Measurements from ENCODE around the gene SPATA46. TPM values are rescaled to one million over a fixed set of nuclear protein-coding genes. Genes with fewer than 3 reads are reported as not detected.
"Not testable (repeated sequence)": the region's sequence is repeated elsewhere in the genome, so short reads cannot be mapped to it uniquely, and the experiment has no call there.

The SPATA46 gene, protein sequence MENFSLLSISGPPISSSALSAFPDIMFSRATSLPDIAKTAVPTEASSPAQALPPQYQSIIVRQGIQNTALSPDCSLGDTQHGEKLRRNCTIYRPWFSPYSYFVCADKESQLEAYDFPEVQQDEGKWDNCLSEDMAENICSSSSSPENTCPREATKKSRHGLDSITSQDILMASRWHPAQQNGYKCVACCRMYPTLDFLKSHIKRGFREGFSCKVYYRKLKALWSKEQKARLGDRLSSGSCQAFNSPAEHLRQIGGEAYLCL
- 1.2 TPM for polyA plus RNA-seq
- long read RNA-seq, donor 1 = 0 reads
- long read RNA-seq, donor 2 = 0 reads
- long read RNA-seq, donor 3 = 0 reads
- long read RNA-seq, donor 4 = 0 reads
- long read RNA-seq, donor 5 = 0 reads
- long read RNA-seq, donor 6 = 0 reads
- long read RNA-seq, donor 7 = 0 reads
- long read RNA-seq, donor 8 = 0 reads
- long read RNA-seq, donor 9 = 0 reads
- long read RNA-seq, donor 10 = 0 reads
- long read RNA-seq, donor 11 = 0 reads

- Histone ChIP-seq H3K4me3 (ENCODE audit: low read length) (no peak within 1 kb of the TSS), H3K36me3 (ENCODE audit: control insufficient read depth, insufficient read depth, low read length) (no peaks in the 10 kb centered on the region), H3K27me3 (ENCODE audit: control insufficient read depth, insufficient read depth, low read length) (no peaks in the 10 kb centered on the region), H3K27ac (ENCODE audit: low read length) (no peak within 1 kb of the TSS), H3K4me1 (ENCODE audit: control insufficient read depth, insufficient read depth, low read length) (peaks cover 11% of the 10 kb centered on the region), H3K9me3 (ENCODE audit: control insufficient read depth, low read depth, low read length) (no peaks in the 10 kb centered on the region)
- no CpG with 5 or more reads among the region's 5 CpGs for WGBS (ENCODE audit: insufficient coverage, low lambda C conversion rate)
- no peak for DNase-seq
Measured at GRCh38 chr1:162376691-162377090, at the start of gene SPATA46. Gene SPATA46, minus strand, starts transcription at chr1:162376854. Its CDS starts 64 bp downstream, at chr1:162376790.

DNA sequence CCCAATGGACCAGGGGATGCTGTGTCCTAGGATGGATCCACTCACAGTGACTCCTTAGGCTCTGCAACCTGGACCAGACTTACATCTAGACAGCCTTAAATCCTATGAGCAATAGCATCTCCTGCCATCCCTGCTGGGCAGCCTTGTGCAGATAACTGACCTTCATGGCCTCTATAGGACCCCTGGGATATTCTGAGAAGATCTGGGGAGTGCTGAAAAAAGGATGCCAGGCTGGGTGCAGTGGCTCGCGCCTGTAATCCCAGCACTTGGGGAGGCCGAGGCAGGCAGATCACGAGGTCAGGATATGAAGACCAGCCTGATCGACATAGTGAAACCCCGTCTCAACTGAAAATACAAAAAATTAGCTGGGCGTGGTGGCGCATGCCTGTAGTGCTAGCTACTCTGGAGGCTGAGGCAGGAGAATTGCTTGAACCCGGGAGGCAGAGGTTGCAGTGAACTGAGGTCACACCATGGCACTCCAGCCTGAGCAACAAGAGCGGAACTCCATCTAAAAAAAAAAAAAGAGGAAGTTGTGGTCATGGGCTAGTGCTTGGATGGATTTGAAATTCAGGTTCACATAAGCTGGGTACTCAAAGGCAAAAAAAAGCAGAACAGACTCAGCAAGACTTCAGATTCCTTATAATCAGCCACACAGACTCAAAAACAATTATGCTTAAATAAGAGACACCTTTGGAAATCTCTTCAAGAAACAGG is 46.2 kb upstream of the SPATA46 start:
- no peaks in the 10 kb centered on the region for H3K9me3 ChIP-seq (ENCODE audit: control insufficient read depth, low read depth, low read length)
- H3K36me3 ChIP-seq (ENCODE audit: control insufficient read depth, insufficient read depth, low read length) = no peaks in the 10 kb centered on the region
- H3K4me1 ChIP-seq (ENCODE audit: control insufficient read depth, insufficient read depth, low read length) = peaks cover 20% of the 10 kb centered on the region
- H3K27ac ChIP-seq (ENCODE audit: low read length) = no peak overlapping the region
- H3K27me3 ChIP-seq (ENCODE audit: control insufficient read depth, insufficient read depth, low read length) = no peaks in the 10 kb centered on the region
- H3K4me3 ChIP-seq (ENCODE audit: low read length) = no peak overlapping the region
- 100% methylated on average over 2 of the region's 10 CpGs for WGBS (ENCODE audit: insufficient coverage, low lambda C conversion rate)
- no peak for DNase-seq

- peak overlapping the region; percentile 23 for H3K27ac ChIP-seq (ENCODE audit: low read length)
Measured at GRCh38 chr1:162421258-162422164, 44.9 kb upstream of the SPATA46 start.

GRCh38 chr1:162420120-162420519 is 43.5 kb upstream of the SPATA46 start:
- peaks cover 20% of the 10 kb centered on the region for H3K4me1 ChIP-seq (ENCODE audit: control insufficient read depth, insufficient read depth, low read length)
- H3K9me3 ChIP-seq (ENCODE audit: control insufficient read depth, low read depth, low read length) = no peaks in the 10 kb centered on the region
- H3K27me3 ChIP-seq (ENCODE audit: control insufficient read depth, insufficient read depth, low read length) = no peaks in the 10 kb centered on the region
- no peaks in the 10 kb centered on the region for H3K36me3 ChIP-seq (ENCODE audit: control insufficient read depth, insufficient read depth, low read length)
- 100% methylated on average over 1 of the region's 3 CpGs for WGBS (ENCODE audit: insufficient coverage, low lambda C conversion rate)
- no peak overlapping the region for H3K4me3 ChIP-seq (ENCODE audit: low read length)
- no peak for DNase-seq
- H3K27ac ChIP-seq (ENCODE audit: low read length) = peak overlapping the region; percentile 85

More at GRCh38 chr1:162421258-162422164, 44.9 kb upstream of the SPATA46 start:
- Histone ChIP-seq H3K9me3 (ENCODE audit: control insufficient read depth, low read depth, low read length) (no peaks in the 10 kb centered on the region), H3K4me1 (ENCODE audit: control insufficient read depth, insufficient read depth, low read length) (peaks cover 20% of the 10 kb centered on the region), H3K36me3 (ENCODE audit: control insufficient read depth, insufficient read depth, low read length) (no peaks in the 10 kb centered on the region), H3K4me3 (ENCODE audit: low read length) (no peak overlapping the region), H3K27me3 (ENCODE audit: control insufficient read depth, insufficient read depth, low read length) (no peaks in the 10 kb centered on the region)
- WGBS (ENCODE audit: insufficient coverage, low lambda C conversion rate) = no CpG with 5 or more reads among the region's 5 CpGs
- peak; percentile 45 to 82 for DNase-seq

DNA sequence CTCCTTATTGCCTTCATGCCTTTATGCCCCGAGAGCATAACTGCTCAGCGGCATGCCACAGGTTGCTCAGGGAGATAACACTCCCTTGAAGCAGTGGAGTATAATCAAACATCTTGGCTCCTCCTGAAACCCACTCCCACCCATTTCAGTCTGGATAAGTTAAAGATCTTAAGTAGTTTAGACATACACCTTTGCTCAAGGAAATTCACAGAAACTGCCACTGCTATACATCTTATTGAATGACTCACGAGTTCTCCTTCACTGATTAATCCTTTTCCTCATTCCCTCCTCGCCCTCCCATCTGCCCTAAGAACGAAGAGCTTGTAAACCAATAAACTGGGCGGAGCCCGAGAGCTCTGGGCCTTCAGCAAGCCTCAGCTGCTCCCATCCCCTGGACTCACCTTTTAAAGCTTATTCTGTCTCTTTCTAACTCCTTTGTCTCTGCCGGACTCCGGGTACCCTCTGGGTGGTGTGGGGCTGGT is 42.8 kb upstream of the SPATA46 start:
- not testable (repeated sequence) for H3K36me3 ChIP-seq (ENCODE audit: control insufficient read depth, insufficient read depth, low read length); H3K4me3 ChIP-seq (ENCODE audit: low read length); H3K27me3 ChIP-seq (ENCODE audit: control insufficient read depth, insufficient read depth, low read length); H3K9me3 ChIP-seq (ENCODE audit: control insufficient read depth, low read depth, low read length)
- WGBS (ENCODE audit: insufficient coverage, low lambda C conversion rate) = no CpG with 5 or more reads among the region's 9 CpGs
- peak; percentile 80 to 91 for DNase-seq
- Histone ChIP-seq H3K27ac (ENCODE audit: low read length) (peak overlapping the region; percentile 85), H3K4me1 (ENCODE audit: control insufficient read depth, insufficient read depth, low read length) (peaks cover 20% of the 10 kb centered on the region)

DNA sequence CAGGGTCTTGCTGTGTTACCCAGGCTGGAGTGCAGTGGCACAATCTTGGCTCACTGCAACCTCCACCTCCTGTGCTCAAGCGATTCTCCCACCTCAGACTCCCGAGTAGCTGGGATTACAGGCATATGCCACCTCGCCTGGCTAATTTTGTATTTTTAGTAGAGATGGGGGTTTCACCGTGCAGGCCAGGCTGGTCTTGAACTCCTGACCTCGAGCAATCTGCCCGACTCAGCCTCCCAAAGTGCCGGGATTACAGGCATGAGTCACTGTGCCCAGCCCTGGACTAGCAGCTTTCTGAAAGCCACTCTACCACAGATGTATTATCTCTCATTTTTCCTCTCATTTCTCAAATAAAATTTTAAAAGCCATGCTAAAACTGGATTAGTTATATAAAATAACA is 41.9 kb upstream of the SPATA46 start:
- not testable (repeated sequence) for H3K4me3 ChIP-seq (ENCODE audit: low read length); H3K36me3 ChIP-seq (ENCODE audit: control insufficient read depth, insufficient read depth, low read length); H3K27me3 ChIP-seq (ENCODE audit: control insufficient read depth, insufficient read depth, low read length); H3K9me3 ChIP-seq (ENCODE audit: control insufficient read depth, low read depth, low read length)
- no CpG with 5 or more reads among the region's 7 CpGs for WGBS (ENCODE audit: insufficient coverage, low lambda C conversion rate)
- peak in 1 of 2 donors; percentile 13 for DNase-seq
- peak overlapping the region; percentile 85 for H3K27ac ChIP-seq (ENCODE audit: low read length)
- peaks cover 20% of the 10 kb centered on the region for H3K4me1 ChIP-seq (ENCODE audit: control insufficient read depth, insufficient read depth, low read length)

DNA sequence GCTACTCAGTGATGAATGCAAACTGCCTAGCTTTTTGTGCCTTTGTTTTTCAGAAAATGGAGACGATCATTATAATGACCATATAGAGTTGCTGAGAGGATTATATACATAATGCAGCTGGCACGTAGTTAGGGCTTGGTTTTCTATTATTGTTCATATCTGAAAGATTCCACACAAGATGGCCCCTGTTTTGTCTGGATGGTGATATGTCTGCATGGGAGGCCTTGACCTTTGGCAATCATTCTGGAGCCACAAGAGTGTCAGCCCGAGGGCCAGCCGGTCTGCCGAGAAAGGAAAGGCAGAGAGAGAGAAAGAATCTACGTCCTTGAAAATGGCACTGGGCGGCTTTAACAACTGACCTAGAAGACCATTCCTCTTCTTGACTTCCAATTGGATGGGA is 41.0 kb upstream of the SPATA46 start:
- DNase-seq = no peak
- peaks cover 20% of the 10 kb centered on the region for H3K4me1 ChIP-seq (ENCODE audit: control insufficient read depth, insufficient read depth, low read length)
- no CpG with 5 or more reads among the region's 7 CpGs for WGBS (ENCODE audit: insufficient coverage, low lambda C conversion rate)
- H3K9me3 ChIP-seq (ENCODE audit: control insufficient read depth, low read depth, low read length) = no peaks in the 10 kb centered on the region
- no peaks in the 10 kb centered on the region for H3K36me3 ChIP-seq (ENCODE audit: control insufficient read depth, insufficient read depth, low read length)
- H3K27me3 ChIP-seq (ENCODE audit: control insufficient read depth, insufficient read depth, low read length) = no peaks in the 10 kb centered on the region
- H3K27ac ChIP-seq (ENCODE audit: low read length) = no peak overlapping the region
- H3K4me3 ChIP-seq (ENCODE audit: low read length) = no peak overlapping the region

GRCh38 chr1:162416909-162417308 is 40.3 kb upstream of the SPATA46 start:
- Histone ChIP-seq H3K4me3 (ENCODE audit: low read length) (no peak overlapping the region), H3K9me3 (ENCODE audit: control insufficient read depth, low read depth, low read length) (no peaks in the 10 kb centered on the region), H3K4me1 (ENCODE audit: control insufficient read depth, insufficient read depth, low read length) (peaks cover 18% of the 10 kb centered on the region), H3K27ac (ENCODE audit: low read length) (no peak overlapping the region), H3K27me3 (ENCODE audit: control insufficient read depth, insufficient read depth, low read length) (no peaks in the 10 kb centered on the region), H3K36me3 (ENCODE audit: control insufficient read depth, insufficient read depth, low read length) (no peaks in the 10 kb centered on the region)
- WGBS (ENCODE audit: insufficient coverage, low lambda C conversion rate) = no CpG with 5 or more reads among the region's 2 CpGs
- no peak for DNase-seq

DNA sequence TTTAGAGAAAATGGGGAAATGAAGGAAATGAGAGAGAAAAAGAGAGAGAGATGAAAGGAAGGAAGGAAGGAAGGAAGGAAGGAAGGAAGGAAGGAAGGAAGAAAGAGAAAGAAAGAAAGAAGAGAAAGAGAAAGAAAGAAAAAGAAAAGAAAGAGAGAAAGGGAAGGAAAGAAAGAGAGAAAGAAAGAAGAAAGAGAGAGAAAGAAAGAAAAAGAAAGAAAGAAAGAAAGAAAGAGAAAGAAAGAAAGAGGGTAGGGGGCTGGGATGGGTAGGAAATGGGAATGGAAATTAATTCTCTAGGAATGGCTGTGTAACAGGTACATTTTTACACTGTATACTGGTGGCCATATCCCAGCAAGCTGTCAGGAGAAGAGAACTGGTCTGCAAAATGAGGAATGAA is 39.6 kb upstream of the SPATA46 start:
- Histone ChIP-seq H3K4me1 (ENCODE audit: control insufficient read depth, insufficient read depth, low read length) (peaks cover 14% of the 10 kb centered on the region), H3K9me3 (ENCODE audit: control insufficient read depth, low read depth, low read length) (no peaks in the 10 kb centered on the region), H3K4me3 (ENCODE audit: low read length) (no peak overlapping the region), H3K27ac (ENCODE audit: low read length) (no peak overlapping the region), H3K36me3 (ENCODE audit: control insufficient read depth, insufficient read depth, low read length) (no peaks in the 10 kb centered on the region), H3K27me3 (ENCODE audit: control insufficient read depth, insufficient read depth, low read length) (no peaks in the 10 kb centered on the region)
- no peak for DNase-seq

GRCh38 chr1:162412002-162412401 is 35.3 kb upstream of the SPATA46 start, which contains the start of gene SH2D1B:
Gene SH2D1B, minus strand, starts transcription at chr1:162412136. Its CDS starts 120 bp downstream, at chr1:162412016.
- Histone ChIP-seq H3K4me1 (ENCODE audit: control insufficient read depth, insufficient read depth, low read length) (no peaks in the 10 kb centered on the region), H3K9me3 (ENCODE audit: control insufficient read depth, low read depth, low read length) (no peaks in the 10 kb centered on the region), H3K4me3 (ENCODE audit: low read length) (no peak within 1 kb of the TSS), H3K27me3 (ENCODE audit: control insufficient read depth, insufficient read depth, low read length) (no peaks in the 10 kb centered on the region), H3K36me3 (ENCODE audit: control insufficient read depth, insufficient read depth, low read length) (no peaks in the 10 kb centered on the region), H3K27ac (ENCODE audit: low read length) (no peak within 1 kb of the TSS)
- DNase-seq = no peak
- WGBS (ENCODE audit: insufficient coverage, low lambda C conversion rate) = no CpG with 5 or more reads among the region's 3 CpGs

Measured in large intestine (tissue), 12 donors.